ENCODE data around the gene ATG12.
A peak's percentile ranks its signal among the peaks of the same experiment; 100 is the strongest.
"Not testable (repeated sequence)": the region's sequence is repeated elsewhere in the genome, so short reads cannot be mapped to it uniquely, and the experiment has no call there.

ATG12 gene

GRCh38 chr5:115840873-115841272, 492 bp downstream of the ATG12 start:
- H3K27ac ChIP-seq = peak overlapping the region; percentile 84
- TF ChIP-seq, protein P1, sequence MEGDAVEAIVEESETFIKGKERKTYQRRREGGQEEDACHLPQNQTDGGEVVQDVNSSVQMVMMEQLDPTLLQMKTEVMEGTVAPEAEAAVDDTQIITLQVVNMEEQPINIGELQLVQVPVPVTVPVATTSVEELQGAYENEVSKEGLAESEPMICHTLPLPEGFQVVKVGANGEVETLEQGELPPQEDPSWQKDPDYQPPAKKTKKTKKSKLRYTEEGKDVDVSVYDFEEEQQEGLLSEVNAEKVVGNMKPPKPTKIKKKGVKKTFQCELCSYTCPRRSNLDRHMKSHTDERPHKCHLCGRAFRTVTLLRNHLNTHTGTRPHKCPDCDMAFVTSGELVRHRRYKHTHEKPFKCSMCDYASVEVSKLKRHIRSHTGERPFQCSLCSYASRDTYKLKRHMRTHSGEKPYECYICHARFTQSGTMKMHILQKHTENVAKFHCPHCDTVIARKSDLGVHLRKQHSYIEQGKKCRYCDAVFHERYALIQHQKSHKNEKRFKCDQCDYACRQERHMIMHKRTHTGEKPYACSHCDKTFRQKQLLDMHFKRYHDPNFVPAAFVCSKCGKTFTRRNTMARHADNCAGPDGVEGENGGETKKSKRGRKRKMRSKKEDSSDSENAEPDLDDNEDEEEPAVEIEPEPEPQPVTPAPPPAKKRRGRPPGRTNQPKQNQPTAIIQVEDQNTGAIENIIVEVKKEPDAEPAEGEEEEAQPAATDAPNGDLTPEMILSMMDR (conservative IDR thresholded peaks at IDR 0.05) = no peak
- no peak for TF ChIP-seq ZFX (IDR thresholded peaks at IDR 0.05)

GRCh38 chr5:115838885-115839518, 2.4 kb downstream of the ATG12 start:
- no peak overlapping the region for H3K27ac ChIP-seq
- TF ChIP-seq, protein P1 (conservative IDR thresholded peaks at IDR 0.05) = peak; percentile 81
- TF ChIP-seq ZFX (IDR thresholded peaks at IDR 0.05) = no peak

DNA sequence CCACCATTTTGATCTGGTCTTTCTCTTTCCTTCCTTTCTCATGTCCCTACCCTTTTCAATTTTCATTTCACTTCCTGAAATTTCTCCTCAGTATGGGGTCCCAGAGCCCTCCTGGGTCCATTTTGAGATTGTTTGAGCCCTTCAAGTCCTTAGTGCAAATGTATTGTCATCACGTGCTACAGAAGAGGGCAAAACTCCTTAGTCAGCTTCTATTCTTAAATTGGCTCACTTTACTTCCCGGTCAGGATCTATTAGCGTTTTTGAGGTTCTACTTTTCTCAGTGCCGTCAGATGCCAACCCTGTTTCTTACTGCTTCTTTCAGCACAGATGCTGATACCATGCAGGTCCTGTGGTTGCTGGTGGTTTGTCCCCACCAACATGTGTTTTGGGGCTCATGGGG, 5.9 kb downstream of the ATG12 start:
- TF ChIP-seq ZFX (IDR thresholded peaks at IDR 0.05) = no peak
- no peak overlapping the region for H3K27ac ChIP-seq

- no peak overlapping the region for H3K27ac ChIP-seq
- TF ChIP-seq, protein P1 (conservative IDR thresholded peaks at IDR 0.05) = peak; percentile 96
- no peak for TF ChIP-seq ZFX (IDR thresholded peaks at IDR 0.05)
These were observed 10.1 kb downstream of the ATG12 start for GRCh38 chr5:115831163-115831768.

- TF ChIP-seq ZFX (IDR thresholded peaks at IDR 0.05) = no peak
- TF ChIP-seq, protein P1 (conservative IDR thresholded peaks at IDR 0.05) = no peak
- H3K27ac ChIP-seq = no peak overlapping the region
These were observed 11.5 kb downstream of the ATG12 start for GRCh38 chr5:115829913-115830312.

GRCh38 chr5:115825948-115826347, 15.4 kb downstream of the ATG12 start:
- H3K27ac ChIP-seq = no peak overlapping the region
- TF ChIP-seq, protein P1 (conservative IDR thresholded peaks at IDR 0.05) = no peak
- no peak for TF ChIP-seq ZFX (IDR thresholded peaks at IDR 0.05)

DNA sequence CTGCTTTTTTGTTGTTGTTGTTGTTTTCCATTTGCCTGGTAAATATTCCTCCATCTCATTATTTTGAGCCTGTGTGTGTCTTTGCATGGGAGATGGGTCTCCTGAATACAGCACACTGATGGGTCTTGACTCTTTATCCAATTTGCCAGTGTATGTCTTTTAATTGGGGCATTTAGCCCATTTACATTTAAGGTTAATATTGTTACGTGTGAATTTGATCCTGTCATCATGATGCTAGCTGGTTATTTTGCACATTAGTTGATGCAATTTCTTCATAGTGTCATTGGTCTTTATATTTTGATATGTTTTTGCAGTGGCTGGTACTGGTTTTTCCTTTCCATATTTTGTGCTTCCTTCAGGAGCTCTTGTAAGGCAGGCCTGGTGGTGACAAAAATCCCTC, 16.4 kb downstream of the ATG12 start:
- not testable (repeated sequence) for H3K27ac ChIP-seq

DNA sequence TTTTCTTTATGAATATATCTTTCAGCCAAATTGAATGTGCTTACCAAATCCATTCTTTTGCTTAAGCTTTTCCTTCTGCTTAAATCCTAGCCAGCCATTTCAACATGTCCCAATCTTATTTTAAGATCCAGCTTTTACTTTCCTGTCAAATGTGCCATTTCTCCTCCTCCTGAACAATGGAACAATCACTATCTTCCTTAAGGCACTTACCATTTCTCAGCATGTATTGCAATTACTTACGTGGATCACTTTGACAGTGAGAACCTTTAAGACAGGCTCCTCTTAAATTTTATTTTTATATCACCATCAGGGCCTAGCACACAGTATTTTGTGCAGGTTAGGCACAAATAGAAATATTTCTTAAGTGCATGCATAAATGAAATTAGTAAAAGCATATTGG, 20.5 kb downstream of the ATG12 start:
- TF ChIP-seq, protein P1 (conservative IDR thresholded peaks at IDR 0.05) = no peak
- TF ChIP-seq ZFX (IDR thresholded peaks at IDR 0.05) = no peak
- H3K27ac ChIP-seq = no peak overlapping the region

All from C4-2B (cell line).